Astrocyte of the cerebellum (primary cell): ENCODE measurements around the gene CDH4.

Experiments
- DNase-seq: peaks from one replicate; pipeline ENCODE4 v3.0.0-alpha.2; 2011; ENCODE audit warnings: low read depth
- H3K4me3 ChIP-seq: 2 replicates; pipeline ENCODE4 v1.5.1; 2011; ENCODE audit warnings: mild to moderate bottlenecking, low read depth, low read length, moderate library complexity
- CTCF ChIP-seq: IDR thresholded peaks from 2 replicates; pipeline ENCODE4 v1.5.1; 2012; ENCODE audit warnings: low read length, low read depth, moderate library complexity, mild to moderate bottlenecking; ENCODE audit errors: missing control alignments
- in situ Hi-C: cut with HindIII; loops from 2 replicates; pipeline ENCODE4 v1.10.0; 2017; ENCODE audit warnings: low sequenced_read_pairs

Gene CDH4

GRCh38 chr20:61768571-61769285, 516.7 kb downstream of the CDH4 start:
- no peak for TF ChIP-seq CTCF
- H3K4me3 ChIP-seq: no peak overlapping the region
- DNase-seq: no peak
- in situ Hi-C loops: no loop called here

- no peak for DNase-seq
- no peak for TF ChIP-seq CTCF
- in situ Hi-C loops: no loop called here
- no peak overlapping the region for H3K4me3 ChIP-seq
Observed at GRCh38 chr20:61769286-61769832, 517.3 kb downstream of the CDH4 start.

GRCh38 chr20:61770113-61770585, 518.1 kb downstream of the CDH4 start:
- H3K4me3 ChIP-seq: no peak overlapping the region
- TF ChIP-seq CTCF: no peak
- no peak for DNase-seq
- in situ Hi-C loops: no loop called here

- DNase-seq: no peak
- TF ChIP-seq CTCF: no peak
- in situ Hi-C loops: no loop called here
- H3K4me3 ChIP-seq: no peak overlapping the region
Observed at GRCh38 chr20:61771805-61772350, 519.8 kb downstream of the CDH4 start.

- no peak for DNase-seq
- no peak overlapping the region for H3K4me3 ChIP-seq
- in situ Hi-C loops: no loop called here
- TF ChIP-seq CTCF: no peak
Observed at GRCh38 chr20:61772828-61773631, 521.0 kb downstream of the CDH4 start.

- no peak overlapping the region for H3K4me3 ChIP-seq
- DNase-seq: no peak
- no peak for TF ChIP-seq CTCF
- in situ Hi-C loops: no loop called here
Observed at GRCh38 chr20:61773926-61774587, 522.0 kb downstream of the CDH4 start.
